HCT116 (cell line): Measurements from ENCODE around the gene ITGBL1. TPM values are rescaled to one million over a fixed set of nuclear protein-coding genes. Genes with fewer than 3 reads are reported as not detected.

ENCODE experiments used
- ATAC-seq: fragments of 200-7000 bp; cut with Tn5 transposase; 2 replicates; pipeline ENCODE4 v1.9.1; 2020; ENCODE audit warnings: mild to moderate bottlenecking, moderate library complexity
- BruUV-seq: library from RNA; stranded (reverse); fragments of 400-500 nt; replicated peaks from 2 replicates; lab custom pipeline; 2021; lab: Mats Ljungman, UMichigan
- CTCF ChIA-PET: fragments of 300-600 bp; sonication (Branson Sonifier 250); formaldehyde crosslinking; loops from one replicate; lab custom pipeline; 2021; ENCODE audit warnings: antibody characterized with exemption; lab: Charles Lee
- POLR2A ChIA-PET: fragments of 300-600, 350-600 bp; sonication (Branson Sonifier 250); formaldehyde crosslinking; loops from one replicate; lab custom pipeline; 2021; ENCODE audit warnings: antibody characterized with exemption; lab: Charles Lee
- RAD21 ChIA-PET, 2 experiments: fragments of 300-600 bp; sonication (Branson Sonifier 250); formaldehyde crosslinking; loops; one replicate each; lab custom pipeline; 2023; ENCODE audit warnings: low total read pairs in 2 of 2; ENCODE audit not compliant: uncharacterized antibody in 2 of 2, unreplicated experiment in 2 of 2, low non-redundant PET in 1 of 2; lab: Charles Lee
- DNase-seq: peaks from one replicate; pipeline ENCODE4 v3.0.0-alpha.2; 2010; ENCODE audit warnings: low read depth, low spot score
- H2AFZ ChIP-seq: fragments of 200-600 bp; shearing (Covaris generic), sonication (generic); 2 replicates; pipeline ENCODE4 v1.6.1; 2017; ENCODE audit warnings: low read depth, mixed run types, mixed read lengths, antibody characterized with exemption, low read length; ENCODE audit not compliant: poor library complexity, severe bottlenecking
- H3K27ac ChIP-seq: 2 replicates; pipeline ENCODE4 v1.5.1; 2012; ENCODE audit warnings: low read depth, low read length
- H3K27me3 ChIP-seq: fragments of 200-600 bp; sonication (generic); 2 replicates; pipeline ENCODE4 v1.6.1; 2016; ENCODE audit warnings: mixed run types, low read length, mixed read lengths; ENCODE audit not compliant: insufficient read depth
- H3K36me3 ChIP-seq, 2 experiments: fragments of 200-500 bp in 1 of 2; fragments of 200-600 bp in 1 of 2; sonication (Bioruptor generic) in 1 of 2; sonication (generic) in 1 of 2; 2 replicates each; pipeline versions ENCODE4 v1.5.1 to v1.6.1; 2014 to 2016; ENCODE audit warnings: low read length in 2 of 2, inconsistent platforms in 1 of 2, mixed read lengths in 1 of 2, mixed run types in 1 of 2; ENCODE audit not compliant: insufficient read depth in 2 of 2, control insufficient read depth in 1 of 2
- H3K4me1 ChIP-seq, 2 experiments: fragments of 200-600 bp in 1 of 2; sonication (generic) in 1 of 2; 2 replicates each; pipeline versions ENCODE4 v1.5.1 to v1.6.1; 2012 to 2017; ENCODE audit warnings: low read length in 2 of 2, inconsistent platforms in 1 of 2, mild to moderate bottlenecking in 1 of 2, mixed read lengths in 1 of 2, mixed run types in 1 of 2, moderate library complexity in 1 of 2; ENCODE audit not compliant: insufficient read depth in 2 of 2, control insufficient read depth in 1 of 2
- H3K4me2 ChIP-seq: fragments of 200-600 bp; sonication (generic); 2 replicates; pipeline ENCODE4 v1.6.1; 2017; ENCODE audit warnings: mixed run types, low read length, mixed read lengths
- H3K4me3 ChIP-seq, 2 experiments: fragments of 200-600 bp in 1 of 2; sonication (generic) in 1 of 2; replicated peaks in 1 of 2; 2 replicates each; pipeline ENCODE4 v1.5.1; 2011 to 2016; ENCODE audit warnings: low read length in 2 of 2, control low read depth in 1 of 2, low read depth in 1 of 2, mild to moderate bottlenecking in 1 of 2, mixed read lengths in 1 of 2, mixed run types in 1 of 2
- H3K79me2 ChIP-seq: fragments of 200-600 bp; sonication (generic); 2 replicates; pipeline ENCODE4 v1.6.1; 2017; ENCODE audit warnings: mild to moderate bottlenecking, mixed run types, low read length, moderate library complexity, mixed read lengths; ENCODE audit not compliant: insufficient read depth
- H3K9ac ChIP-seq: fragments of 200-600 bp; sonication (generic); 2 replicates; pipeline ENCODE4 v1.6.1; 2016; ENCODE audit warnings: low read length, mixed read lengths
- H3K9me2 ChIP-seq: fragments of 200-600 bp; sonication (generic), shearing (Covaris generic); 2 replicates; pipeline ENCODE4 v1.6.1; 2017; ENCODE audit warnings: mixed run types, mild to moderate bottlenecking, moderate library complexity; ENCODE audit not compliant: insufficient read depth
- H3K9me3 ChIP-seq, 2 experiments: fragments of 200-500 bp in 1 of 2; fragments of 200-600 bp in 1 of 2; sonication (Bioruptor generic) in 1 of 2; sonication (generic) in 1 of 2; 2 replicates each; pipeline ENCODE4 v1.6.1; 2014 to 2017; ENCODE audit warnings: low read length in 2 of 2, mixed read lengths in 2 of 2, inconsistent platforms in 1 of 2, low read depth in 1 of 2, mild to moderate bottlenecking in 1 of 2, mixed run types in 1 of 2, moderate library complexity in 1 of 2; ENCODE audit not compliant: control insufficient read depth in 1 of 2, insufficient read depth in 1 of 2
- H4K20me1 ChIP-seq: fragments of 200-600 bp; sonication (generic), shearing (Covaris generic); 2 replicates; pipeline ENCODE4 v1.6.1; 2017; ENCODE audit warnings: mixed run types, mild to moderate bottlenecking, moderate library complexity; ENCODE audit not compliant: insufficient read depth
- CBX3 ChIP-seq: IDR thresholded peaks from 2 replicates; pipeline ENCODE4 v1.6.1; 2012; ENCODE audit warnings: low read depth
- EGR1 ChIP-seq: IDR thresholded peaks from 2 replicates; pipeline ENCODE4 v1.6.1; 2012; ENCODE audit warnings: low read depth
- EZH2 ChIP-seq: fragments of 200-600 bp; sonication (generic); IDR thresholded peaks from 2 replicates; pipeline ENCODE4 v1.6.1; 2017; ENCODE audit warnings: antibody characterized with exemption, mixed run types
- FOSL1 ChIP-seq: IDR thresholded peaks from 2 replicates; pipeline ENCODE4 v1.6.1; 2012; ENCODE audit warnings: low read depth
- JUND ChIP-seq: IDR thresholded peaks from 2 replicates; pipeline ENCODE4 v1.6.1; 2012
- POLR2A ChIP-seq: IDR thresholded peaks from 2 replicates; pipeline ENCODE4 v1.7.0; 2011; ENCODE audit warnings: borderline replicate concordance; ENCODE audit not compliant: insufficient read depth, insufficient read length; ENCODE audit errors: extremely low read depth
- SIN3A ChIP-seq: IDR thresholded peaks from 2 replicates; pipeline ENCODE4 v1.6.1; 2012; ENCODE audit warnings: low read depth
- SRF ChIP-seq: IDR thresholded peaks from 2 replicates; pipeline ENCODE4 v1.6.1; 2012; ENCODE audit warnings: low read depth
- TCF7L2 ChIP-seq: IDR thresholded peaks from 2 replicates; pipeline ENCODE4 v1.7.0; 2011; ENCODE audit warnings: borderline replicate concordance, inconsistent platforms; ENCODE audit not compliant: insufficient read depth, insufficient read length; ENCODE audit errors: extremely low read depth
- YY1 ChIP-seq: IDR thresholded peaks from 2 replicates; pipeline ENCODE4 v1.6.1; 2011; ENCODE audit warnings: low read length, low read depth, moderate library complexity, mild to moderate bottlenecking; ENCODE audit not compliant: insufficient replicate concordance; ENCODE audit errors: extremely low read depth
- intact Hi-C: fragments of 100-400 bp; cut with micrococcal nuclease; formaldehyde crosslinking; loops from 2 replicates; pipeline ENCODE4 v1.10.0; 2022
- total RNA-seq: library from RNA; stranded (reverse); gene quantifications from one replicate; pipeline ENCODE4 v1.2.1, GENCODE V29; 2021; ENCODE audit not compliant: unreplicated experiment
- TF ChIP-seq, protein P1 (sequence below): IDR thresholded peaks from 2 replicates; pipeline ENCODE4 v1.6.1; 2012; ENCODE audit warnings: low read depth
- TF ChIP-seq, protein P2 (sequence below): IDR thresholded peaks from 2 replicates; pipeline ENCODE4 v1.6.1; 2012
- TF ChIP-seq, protein P3 (sequence below), 3 experiments: fragments of 200-600 bp in 1 of 3; sonication (generic) in 1 of 3; IDR thresholded peaks in 2 of 3; conservative IDR thresholded peaks in 1 of 3; 2 replicates each; pipeline ENCODE4 v1.5.1; 2012 to 2017; ENCODE audit warnings: low read depth in 2 of 3, low read length in 2 of 3, antibody characterized with exemption in 1 of 3, borderline replicate concordance in 1 of 3, control low read depth in 1 of 3, mild to moderate bottlenecking in 1 of 3, mixed read lengths in 1 of 3, mixed run types in 1 of 3, moderate library complexity in 1 of 3; ENCODE audit not compliant: insufficient read depth in 1 of 3

The ITGBL1 gene
- total RNA-seq, 1 experiment from 2014 or later: 0.66 TPM

DNA sequence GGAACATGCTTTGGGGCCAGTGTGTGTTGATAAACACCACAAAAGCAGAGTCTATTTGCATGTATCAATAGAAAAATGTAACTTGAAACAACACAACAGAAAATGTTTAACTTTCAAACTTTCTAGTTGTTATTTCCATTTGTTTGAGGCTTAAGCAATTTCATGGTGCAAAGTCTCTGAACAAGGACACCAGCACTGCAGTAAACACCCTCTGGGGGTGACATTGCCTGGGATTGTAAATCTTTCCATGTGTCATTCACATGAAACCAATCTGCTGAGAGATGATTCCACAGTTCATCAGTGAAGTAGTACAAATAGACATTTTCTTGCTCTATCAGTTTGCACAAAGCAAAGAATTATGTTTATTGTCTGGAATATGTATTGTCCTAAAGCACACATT is 124.5 kb downstream of the ITGBL1 start:
- H3K9me3 ChIP-seq: peaks cover 0 to 6% of the 10 kb centered on the region in 2 experiments; a peak in 1 of 4 replicates
- BruUV-seq: no TSS peak
- no peak overlapping the region for H3K9ac ChIP-seq
- H3K27ac ChIP-seq: no peak overlapping the region
- no peak overlapping the region for H3K4me2 ChIP-seq
- ATAC-seq (no peak), DNase-seq (no peak)
- TF ChIP-seq EZH2 (no peak), JUND (no peak), TCF7L2 (no peak), FOSL1 (no peak), POLR2A (no peak), SRF (no peak)
- H3K79me2 ChIP-seq: no peaks in the 10 kb centered on the region
- POLR2A ChIA-PET: no interaction called here
- H4K20me1 ChIP-seq: no peaks in the 10 kb centered on the region
- H3K36me3 ChIP-seq: no peaks in the 10 kb centered on the region
- RAD21 ChIA-PET: no interaction called here
- H3K4me3 ChIP-seq: no peak overlapping the region
- H2AFZ ChIP-seq: no peak overlapping the region
- no peaks in the 10 kb centered on the region for H3K27me3 ChIP-seq
- intact Hi-C loops: no loop called here
- no peaks in the 10 kb centered on the region for H3K4me1 ChIP-seq
- CTCF ChIA-PET: no interaction called here
- no peaks in the 10 kb centered on the region for H3K9me2 ChIP-seq

DNA sequence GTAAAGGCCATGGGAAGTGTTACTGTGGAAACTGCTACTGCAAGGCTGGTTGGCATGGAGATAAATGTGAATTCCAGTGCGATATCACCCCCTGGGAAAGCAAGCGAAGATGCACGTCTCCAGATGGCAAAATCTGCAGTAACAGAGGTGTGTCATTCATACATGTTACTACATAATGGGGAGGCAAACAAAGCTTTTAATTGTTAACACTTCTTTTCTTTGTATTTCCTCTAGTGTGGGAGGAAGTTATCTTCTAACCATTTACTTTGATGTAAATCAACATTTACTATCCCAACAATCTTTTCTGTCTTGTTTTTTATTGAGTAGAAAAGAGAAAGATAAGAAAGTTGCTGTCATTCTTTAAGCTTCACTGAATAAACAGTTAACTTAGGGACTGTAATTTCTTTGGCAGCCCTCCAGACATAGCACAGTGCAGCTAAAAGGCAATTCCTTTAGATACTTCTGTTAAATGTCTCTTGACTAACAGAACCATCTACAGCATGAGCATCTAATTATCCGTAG is 126.9 kb downstream of the ITGBL1 start:
- Histone ChIP-seq H3K27me3 (no peaks in the 10 kb centered on the region), H3K27ac (no peak overlapping the region), H3K4me3 (no peak overlapping the region), H3K79me2 (no peaks in the 10 kb centered on the region), H4K20me1 (no peaks in the 10 kb centered on the region), H3K4me1 (no peaks in the 10 kb centered on the region), H2AFZ (no peak overlapping the region), H3K9me3 (peaks cover 0 to 6% of the 10 kb centered on the region in 2 experiments; a peak in 1 of 4 replicates), H3K4me2 (no peak overlapping the region), H3K36me3 (no peaks in the 10 kb centered on the region), H3K9ac (no peak overlapping the region), H3K9me2 (no peaks in the 10 kb centered on the region)
- ATAC-seq: no peak
- no peak for DNase-seq
- ChIA-PET CTCF (no interaction called here), POLR2A (no interaction called here), RAD21 (no interaction called here)
- intact Hi-C loops: no loop called here
- no TSS peak for BruUV-seq
- TF ChIP-seq TCF7L2 (no peak), JUND (no peak), SRF (no peak), EGR1 (no peak), SIN3A (no peak), YY1 (no peak), CBX3 (no peak)
- TF ChIP-seq, protein P1, sequence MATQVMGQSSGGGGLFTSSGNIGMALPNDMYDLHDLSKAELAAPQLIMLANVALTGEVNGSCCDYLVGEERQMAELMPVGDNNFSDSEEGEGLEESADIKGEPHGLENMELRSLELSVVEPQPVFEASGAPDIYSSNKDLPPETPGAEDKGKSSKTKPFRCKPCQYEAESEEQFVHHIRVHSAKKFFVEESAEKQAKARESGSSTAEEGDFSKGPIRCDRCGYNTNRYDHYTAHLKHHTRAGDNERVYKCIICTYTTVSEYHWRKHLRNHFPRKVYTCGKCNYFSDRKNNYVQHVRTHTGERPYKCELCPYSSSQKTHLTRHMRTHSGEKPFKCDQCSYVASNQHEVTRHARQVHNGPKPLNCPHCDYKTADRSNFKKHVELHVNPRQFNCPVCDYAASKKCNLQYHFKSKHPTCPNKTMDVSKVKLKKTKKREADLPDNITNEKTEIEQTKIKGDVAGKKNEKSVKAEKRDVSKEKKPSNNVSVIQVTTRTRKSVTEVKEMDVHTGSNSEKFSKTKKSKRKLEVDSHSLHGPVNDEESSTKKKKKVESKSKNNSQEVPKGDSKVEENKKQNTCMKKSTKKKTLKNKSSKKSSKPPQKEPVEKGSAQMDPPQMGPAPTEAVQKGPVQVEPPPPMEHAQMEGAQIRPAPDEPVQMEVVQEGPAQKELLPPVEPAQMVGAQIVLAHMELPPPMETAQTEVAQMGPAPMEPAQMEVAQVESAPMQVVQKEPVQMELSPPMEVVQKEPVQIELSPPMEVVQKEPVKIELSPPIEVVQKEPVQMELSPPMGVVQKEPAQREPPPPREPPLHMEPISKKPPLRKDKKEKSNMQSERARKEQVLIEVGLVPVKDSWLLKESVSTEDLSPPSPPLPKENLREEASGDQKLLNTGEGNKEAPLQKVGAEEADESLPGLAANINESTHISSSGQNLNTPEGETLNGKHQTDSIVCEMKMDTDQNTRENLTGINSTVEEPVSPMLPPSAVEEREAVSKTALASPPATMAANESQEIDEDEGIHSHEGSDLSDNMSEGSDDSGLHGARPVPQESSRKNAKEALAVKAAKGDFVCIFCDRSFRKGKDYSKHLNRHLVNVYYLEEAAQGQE: no peak
- TF ChIP-seq, protein P2, sequence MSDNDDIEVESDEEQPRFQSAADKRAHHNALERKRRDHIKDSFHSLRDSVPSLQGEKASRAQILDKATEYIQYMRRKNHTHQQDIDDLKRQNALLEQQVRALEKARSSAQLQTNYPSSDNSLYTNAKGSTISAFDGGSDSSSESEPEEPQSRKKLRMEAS: no peak
- TF ChIP-seq, protein P3, sequence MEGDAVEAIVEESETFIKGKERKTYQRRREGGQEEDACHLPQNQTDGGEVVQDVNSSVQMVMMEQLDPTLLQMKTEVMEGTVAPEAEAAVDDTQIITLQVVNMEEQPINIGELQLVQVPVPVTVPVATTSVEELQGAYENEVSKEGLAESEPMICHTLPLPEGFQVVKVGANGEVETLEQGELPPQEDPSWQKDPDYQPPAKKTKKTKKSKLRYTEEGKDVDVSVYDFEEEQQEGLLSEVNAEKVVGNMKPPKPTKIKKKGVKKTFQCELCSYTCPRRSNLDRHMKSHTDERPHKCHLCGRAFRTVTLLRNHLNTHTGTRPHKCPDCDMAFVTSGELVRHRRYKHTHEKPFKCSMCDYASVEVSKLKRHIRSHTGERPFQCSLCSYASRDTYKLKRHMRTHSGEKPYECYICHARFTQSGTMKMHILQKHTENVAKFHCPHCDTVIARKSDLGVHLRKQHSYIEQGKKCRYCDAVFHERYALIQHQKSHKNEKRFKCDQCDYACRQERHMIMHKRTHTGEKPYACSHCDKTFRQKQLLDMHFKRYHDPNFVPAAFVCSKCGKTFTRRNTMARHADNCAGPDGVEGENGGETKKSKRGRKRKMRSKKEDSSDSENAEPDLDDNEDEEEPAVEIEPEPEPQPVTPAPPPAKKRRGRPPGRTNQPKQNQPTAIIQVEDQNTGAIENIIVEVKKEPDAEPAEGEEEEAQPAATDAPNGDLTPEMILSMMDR (IDR thresholded peaks at IDR 0.05 in 2 of 3, conservative IDR thresholded peaks at IDR 0.05 in 1 of 3; ENCODE audit: borderline replicate concordance in 1 of 3, insufficient read depth in 1 of 3, low read depth in 2 of 3, low read length in 2 of 3): no peak
